HepG2 (cell line): ENCODE results near the gene FXN. TPM values are rescaled to one million over a fixed set of nuclear protein-coding genes. Genes with fewer than 3 reads are reported as not detected.

Source experiments
- ARID4A ChIP-seq: sonication (generic); formaldehyde crosslinking; IDR thresholded peaks from 2 replicates; pipeline ENCODE4 v1.5.0; 2020; ENCODE audit warnings: mild to moderate bottlenecking, missing genetic modification reagents, borderline replicate concordance
- CBX2 ChIP-seq, 2 experiments: fragments of 200-600 bp in 1 of 2; sonication (generic); formaldehyde crosslinking in 1 of 2; IDR thresholded peaks; 2 replicates each; pipeline versions ENCODE4 v1.7.0 to v1.8.1; 2018 to 2022; ENCODE audit warnings: low read depth in 2 of 2, low read length in 1 of 2, mild to moderate bottlenecking in 1 of 2, missing genetic modification reagents in 1 of 2
- E2F2 ChIP-seq: sonication (generic); formaldehyde crosslinking; IDR thresholded peaks from 2 replicates; pipeline ENCODE4 v1.4.0; 2020; ENCODE audit warnings: missing genetic modification reagents, borderline replicate concordance
- FOXA3 ChIP-seq: IDR thresholded peaks from 2 replicates; pipeline ENCODE4 v1.6.1; 2016; ENCODE audit warnings: missing genetic modification reagents, missing compliant biosample characterization
- KAT7 ChIP-seq: IDR thresholded peaks from 2 replicates; pipeline ENCODE4 v1.6.1; 2018; ENCODE audit warnings: borderline replicate concordance, missing compliant biosample characterization
- NFATC3 ChIP-seq: sonication (generic); formaldehyde crosslinking; IDR thresholded peaks from 2 replicates; pipeline ENCODE4 v1.5.1; 2020; ENCODE audit warnings: mild to moderate bottlenecking, missing genetic modification reagents
- NR2C2 ChIP-seq: sonication (generic); formaldehyde crosslinking; IDR thresholded peaks from 2 replicates; pipeline ENCODE4 v1.4.0; 2020; ENCODE audit warnings: missing genetic modification reagents, mild to moderate bottlenecking, moderate library complexity, borderline replicate concordance
- RFX3 ChIP-seq: IDR thresholded peaks from 2 replicates; pipeline ENCODE4 v1.6.1; 2016; ENCODE audit warnings: missing biosample characterization, missing genetic modification reagents
- RNF219 ChIP-seq: sonication (generic); formaldehyde crosslinking; IDR thresholded peaks from 2 replicates; pipeline ENCODE4 v1.5.0; 2020; ENCODE audit warnings: mild to moderate bottlenecking, missing genetic modification reagents
- SETDB1 ChIP-seq: sonication (generic); formaldehyde crosslinking; IDR thresholded peaks from 2 replicates; pipeline ENCODE4 v1.5.1; 2020; ENCODE audit warnings: missing genetic modification reagents, mild to moderate bottlenecking, borderline replicate concordance
- SNAI1 ChIP-seq: sonication (generic); formaldehyde crosslinking; IDR thresholded peaks from 2 replicates; pipeline ENCODE4 v1.5.0; 2020; ENCODE audit warnings: mild to moderate bottlenecking, missing genetic modification reagents, borderline replicate concordance
- SP2 ChIP-seq: sonication (generic); formaldehyde crosslinking; IDR thresholded peaks from 2 replicates; pipeline ENCODE4 v1.5.1; 2020; ENCODE audit warnings: mild to moderate bottlenecking, missing genetic modification reagents
- TFE3 ChIP-seq: IDR thresholded peaks from 2 replicates; pipeline ENCODE4 v1.6.1; 2016
- ZNF614 ChIP-seq: IDR thresholded peaks from 2 replicates; pipeline ENCODE4 v1.6.1; 2018; ENCODE audit warnings: missing biosample characterization, missing genetic modification reagents, inconsistent platforms, borderline replicate concordance
- ZNF749 ChIP-seq: sonication (generic); formaldehyde crosslinking; IDR thresholded peaks from 2 replicates; pipeline ENCODE4 v1.8.0; 2022; ENCODE audit warnings: mild to moderate bottlenecking, missing genetic modification reagents, moderate library complexity, borderline replicate concordance
- ZNF788 ChIP-seq: sonication (generic); formaldehyde crosslinking; IDR thresholded peaks from 2 replicates; pipeline ENCODE4 v1.5.0; 2020; ENCODE audit warnings: mild to moderate bottlenecking, missing genetic modification reagents, borderline replicate concordance
- ZSCAN21 ChIP-seq: sonication (generic); formaldehyde crosslinking; IDR thresholded peaks from 2 replicates; pipeline ENCODE4 v1.8.0; 2022; ENCODE audit warnings: mild to moderate bottlenecking, missing genetic modification reagents, moderate library complexity, borderline replicate concordance
- ZSCAN22 ChIP-seq: sonication (generic); formaldehyde crosslinking; IDR thresholded peaks from 2 replicates; pipeline ENCODE4 v1.4.0; 2020; ENCODE audit warnings: mild to moderate bottlenecking, missing genetic modification reagents
- polyA plus RNA-seq, 8 experiments: library from polyadenylated mRNA; depleted of rRNA in 3 of 8; stranded (reverse) in 7 of 8; unstranded in 1 of 8; fragments of >200 nt; fragmentation: Illumina TruSeq in 4 of 8; extraction: Trizol in 4 of 8; gene quantifications; 2 replicates each; pipeline versions ENCODE4 v1.2.1 to v1.2.3, GENCODE V29; 2011 to 2016; ENCODE audit warnings: low read depth in 4 of 8, missing spikeins in 1 of 8, mixed read lengths in 1 of 8; ENCODE audit not compliant: insufficient read depth in 1 of 8
- total RNA-seq, 5 experiments: library from RNA; depleted of rRNA; stranded (reverse); fragments of >200 nt; fragmentation: Illumina TruSeq; extraction: Trizol; gene quantifications; 2 replicates each; pipeline ENCODE4 v1.2.3, GENCODE V29; 2016; ENCODE audit warnings: low read depth in 1 of 5

Gene FXN
- total and polyA plus RNA-seq, 2 of the 13 experiments (the other 11 are each of a cell fraction or from before 2014, with no cell fraction given) = 24.1 to 26.0 TPM

GRCh38 chr9:69104830-69105527 lies 69.4 kb downstream of the FXN start (continued):
- TF ChIP-seq E2F2 (CRISPR knock-in tag) = no peak
- TF ChIP-seq RNF219 (CRISPR knock-in tag) = no peak; the same call in 1 of the 2 replicates
- TF ChIP-seq NR2C2 = no peak
- no peak for TF ChIP-seq ZSCAN21
- peak; percentile 86 for TF ChIP-seq TFE3 (CRISPR knock-in tag)
- no peak for TF ChIP-seq ZNF788 (CRISPR knock-in tag)
- TF ChIP-seq CBX2 (IDR thresholded peaks at IDR 0.05; ENCODE audit: low read depth, low read length) = no peak
- TF ChIP-seq CBX2 (CRISPR knock-in tag; IDR thresholded peaks at IDR 0.05; ENCODE audit: low read depth) = no peak
- peak; percentile 76 for TF ChIP-seq FOXA3 (CRISPR knock-in tag)
- TF ChIP-seq SP2 (CRISPR knock-in tag) = no peak
- no peak for TF ChIP-seq SNAI1 (CRISPR knock-in tag)
- TF ChIP-seq SETDB1 = no peak
- TF ChIP-seq ARID4A (CRISPR knock-in tag) = peak; percentile 42; the same call in 1 of the 2 replicates
- TF ChIP-seq ZNF749 (CRISPR knock-in tag) = no peak
- no peak for TF ChIP-seq RFX3 (CRISPR knock-in tag)
- TF ChIP-seq KAT7 = 0 out of 2 replicates have a peak, but pooled peaks have one; percentile 46
- TF ChIP-seq ZSCAN22 (CRISPR knock-in tag) = no peak
- TF ChIP-seq NFATC3 (CRISPR knock-in tag) = no peak
- TF ChIP-seq ZNF614 (CRISPR knock-in tag) = no peak
